Daoy (cell line): Measurements from ENCODE around the gene NCAM2. TPM values are rescaled to one million over a fixed set of nuclear protein-coding genes. Genes with fewer than 3 reads are reported as not detected.

Source experiments
- DNase-seq: peaks from one replicate; pipeline ENCODE4 v3.0.0-alpha.2; 2015; ENCODE audit warnings: low read depth
- total RNA-seq: library from RNA; depleted of rRNA; stranded (reverse); fragments of >200 nt; shearing (Covaris generic); gene quantifications from 2 replicates; pipeline ENCODE4 v1.2.3, GENCODE V29; 2014

Gene NCAM2
- total RNA-seq, 1 experiment from 2014 or later = 2.6 TPM

- no peak for DNase-seq
These were observed 30.1 kb downstream of the NCAM2 start for GRCh38 chr21:21028275-21028820.

- DNase-seq = no peak
These were observed 31.0 kb downstream of the NCAM2 start for GRCh38 chr21:21029164-21029563.

GRCh38 chr21:21030311-21030710 is 32.1 kb downstream of the NCAM2 start:
- no peak for DNase-seq

GRCh38 chr21:21034036-21034435 is 35.8 kb downstream of the NCAM2 start:
- DNase-seq = no peak

GRCh38 chr21:21039624-21040170 is 41.5 kb downstream of the NCAM2 start:
- no peak for DNase-seq

- DNase-seq = no peak
These were observed 47.3 kb downstream of the NCAM2 start for GRCh38 chr21:21045518-21045917.

- DNase-seq = no peak
These were observed 47.9 kb downstream of the NCAM2 start for GRCh38 chr21:21046063-21046462.

GRCh38 chr21:21051109-21052055 is 53.2 kb downstream of the NCAM2 start:
- DNase-seq = no peak

- no peak for DNase-seq
These were observed 54.5 kb downstream of the NCAM2 start for GRCh38 chr21:21052672-21053071.

GRCh38 chr21:21057349-21058062 is 59.3 kb downstream of the NCAM2 start:
- no peak for DNase-seq

GRCh38 chr21:21063828-21064227 is 65.6 kb downstream of the NCAM2 start:
- DNase-seq = no peak

GRCh38 chr21:21064353-21064752 is 66.1 kb downstream of the NCAM2 start:
- no peak for DNase-seq

GRCh38 chr21:21067375-21067774 is 69.2 kb downstream of the NCAM2 start:
- DNase-seq = no peak

- no peak for DNase-seq
These were observed 76.1 kb downstream of the NCAM2 start for GRCh38 chr21:21074305-21074704.

GRCh38 chr21:21076051-21076450 is 77.8 kb downstream of the NCAM2 start:
- DNase-seq = no peak

- DNase-seq = no peak
These were observed 78.3 kb downstream of the NCAM2 start for GRCh38 chr21:21076491-21076890.

- no peak for DNase-seq
These were observed 81.4 kb downstream of the NCAM2 start for GRCh38 chr21:21079646-21080045.

- no peak for DNase-seq
These were observed 86.0 kb downstream of the NCAM2 start for GRCh38 chr21:21084179-21084578.

GRCh38 chr21:21085206-21085605 is 87.0 kb downstream of the NCAM2 start:
- no peak for DNase-seq

- no peak for DNase-seq
These were observed 98.7 kb downstream of the NCAM2 start for GRCh38 chr21:21096956-21097355.

- no peak for DNase-seq
These were observed 99.3 kb downstream of the NCAM2 start for GRCh38 chr21:21097466-21097865.

- peak; percentile 18 for DNase-seq
These were observed 103.7 kb downstream of the NCAM2 start for GRCh38 chr21:21101911-21102310.
